Testis (tissue), 2 donors: ENCODE results near the gene OTOGL.

Experiments
- CTCF ChIP-seq, 3 experiments: fragments of 450-650 bp in 2 of 3; fragments of 200-600 bp in 1 of 3; sonication (generic) in 1 of 3; IDR thresholded peaks; one replicate each; pipeline ENCODE4 v1.5.1; 2016 to 2019; ENCODE audit warnings: antibody characterized with exemption in 3 of 3, mild to moderate bottlenecking in 2 of 3, moderate library complexity in 1 of 3
- POLR2A ChIP-seq: fragments of 450-650 bp; IDR thresholded peaks from one replicate; pipeline ENCODE4 v1.6.1; 2017; ENCODE audit warnings: antibody characterized with exemption, mild to moderate bottlenecking, moderate library complexity

GRCh38 chr12:80192087-80192486 is 92.8 kb downstream of the OTOGL start:
- no peak for TF ChIP-seq CTCF (IDR thresholded peaks at IDR 0.05)
- TF ChIP-seq POLR2A, result no peak
